HG02678 (cell line): ENCODE data around the gene NDUFAF7.
"Not testable (repeated sequence)": the region's sequence is repeated elsewhere in the genome, so short reads cannot be mapped to it uniquely, and the experiment has no call there.

Experiments used
- ATAC-seq: cut with Tn5 transposase; IDR thresholded peaks from one replicate; pipeline ENCODE4 v1.9.1; 2021; ENCODE audit warnings: mild to moderate bottlenecking, moderate library complexity; ENCODE audit not compliant: unreplicated experiment

Gene NDUFAF7

DNA sequence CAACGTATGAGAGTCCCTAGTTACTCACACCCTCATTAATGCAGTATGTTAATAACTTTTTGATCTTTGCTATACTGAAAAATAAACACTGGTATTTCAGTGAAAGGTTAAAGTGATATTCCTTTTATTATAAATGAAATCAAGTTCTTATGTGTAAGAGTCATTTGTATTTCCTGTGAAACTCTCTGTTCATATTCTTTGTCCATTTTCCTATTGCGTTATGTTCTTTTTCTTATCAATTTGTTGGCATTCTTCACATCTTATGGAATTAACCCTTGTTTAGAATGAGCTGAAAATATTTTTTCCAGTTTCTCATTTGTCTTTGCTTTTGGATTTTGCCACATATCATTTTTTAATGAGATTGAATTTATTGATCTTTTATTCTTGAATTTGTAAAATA is 44.8 kb downstream of the NDUFAF7 start:
- ATAC-seq, result no peak

DNA sequence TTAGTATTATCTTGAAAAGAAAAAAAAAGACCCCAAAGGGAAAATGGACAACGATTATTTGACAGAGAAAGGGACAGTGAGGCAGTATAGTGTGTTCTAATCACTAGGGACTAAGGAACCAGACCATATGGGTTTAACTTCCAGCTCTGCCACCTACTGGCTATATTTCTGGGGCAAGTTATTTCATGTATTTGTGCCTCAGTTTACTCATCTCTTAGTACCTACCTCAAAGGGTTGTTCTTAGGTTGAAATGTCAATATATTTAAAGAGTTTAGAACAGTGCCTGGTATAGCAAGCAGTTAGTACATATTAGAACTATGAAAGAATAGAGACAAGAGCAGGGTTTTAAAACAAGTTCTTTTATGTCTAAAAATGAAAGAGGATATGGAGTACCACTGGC is 50.5 kb downstream of the NDUFAF7 start:
- ATAC-seq, result no peak

DNA sequence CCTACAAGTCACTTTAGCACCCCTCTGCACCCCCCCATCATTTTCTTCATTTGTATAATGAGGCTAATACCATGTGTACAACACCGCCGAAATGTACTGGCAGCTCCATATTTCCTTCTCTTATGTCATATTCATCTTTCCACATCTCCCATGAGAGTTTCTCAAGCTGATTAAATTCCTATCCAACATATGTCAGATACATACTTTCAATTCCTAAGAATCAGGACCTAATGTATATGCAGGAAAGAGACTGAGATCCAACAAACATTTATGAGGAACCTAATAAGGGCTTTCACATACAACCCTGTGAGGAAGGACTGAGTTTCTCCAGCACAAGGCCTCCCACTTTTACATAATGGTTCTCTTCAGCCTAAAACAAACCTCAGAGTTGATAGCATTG is 51.3 kb downstream of the NDUFAF7 start:
- ATAC-seq, result no peak

DNA sequence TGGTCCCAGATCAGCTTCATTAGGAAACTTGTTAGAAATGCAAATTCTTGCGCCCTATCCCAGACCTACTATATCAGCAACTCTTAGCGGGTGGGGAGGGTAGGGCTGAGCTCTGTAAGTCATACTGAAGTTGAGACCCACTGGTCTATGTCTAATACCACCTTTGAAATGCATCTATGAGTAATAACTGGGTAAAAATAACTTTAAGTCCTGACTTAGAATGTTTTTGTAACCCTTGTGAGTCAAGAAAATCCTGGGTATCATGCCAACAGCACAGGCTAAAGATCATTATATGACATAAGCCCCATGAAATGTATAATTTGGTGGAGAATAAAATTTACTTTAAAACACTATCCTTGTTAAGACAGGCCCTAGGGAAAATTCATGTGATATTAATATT is 51.7 kb downstream of the NDUFAF7 start:
- no peak for ATAC-seq

DNA sequence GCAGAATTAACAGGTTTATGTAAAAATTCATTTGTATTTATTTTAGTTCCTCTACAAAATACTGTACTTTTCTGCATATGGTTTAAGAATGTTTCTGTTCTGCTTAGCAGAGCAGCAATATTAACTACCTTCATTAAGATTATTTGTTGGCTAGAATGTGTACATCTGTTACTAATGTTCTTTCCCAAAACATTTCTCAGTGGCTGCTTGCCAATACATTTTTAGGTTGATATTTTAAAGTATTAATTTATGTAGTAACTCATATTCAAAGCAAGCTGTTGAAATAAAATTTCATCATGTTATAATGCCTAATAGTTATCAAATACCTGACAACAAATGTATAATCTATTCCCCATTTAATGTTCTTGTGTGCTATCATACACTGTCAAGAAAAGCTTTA is 52.9 kb downstream of the NDUFAF7 start:
- ATAC-seq, result no peak

DNA sequence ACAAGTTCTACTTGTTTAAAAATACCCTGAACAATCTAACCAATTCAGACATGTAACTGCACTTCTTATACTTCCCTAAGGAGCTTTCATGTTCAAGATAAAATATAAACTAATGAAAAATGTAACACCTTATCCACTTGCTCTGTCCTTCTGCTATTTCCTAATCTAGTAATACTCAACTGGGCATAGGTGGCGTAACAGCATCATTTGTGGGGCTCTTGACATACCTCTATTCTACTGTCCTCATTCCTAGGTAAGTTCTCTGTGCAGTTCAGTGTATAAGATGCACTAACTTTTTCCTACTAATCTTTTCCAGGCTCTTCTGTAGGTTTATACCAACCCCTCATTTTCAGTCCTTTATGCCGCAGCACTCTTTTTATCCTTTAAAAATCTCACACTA is 56.5 kb downstream of the NDUFAF7 start:
- ATAC-seq, result no peak

DNA sequence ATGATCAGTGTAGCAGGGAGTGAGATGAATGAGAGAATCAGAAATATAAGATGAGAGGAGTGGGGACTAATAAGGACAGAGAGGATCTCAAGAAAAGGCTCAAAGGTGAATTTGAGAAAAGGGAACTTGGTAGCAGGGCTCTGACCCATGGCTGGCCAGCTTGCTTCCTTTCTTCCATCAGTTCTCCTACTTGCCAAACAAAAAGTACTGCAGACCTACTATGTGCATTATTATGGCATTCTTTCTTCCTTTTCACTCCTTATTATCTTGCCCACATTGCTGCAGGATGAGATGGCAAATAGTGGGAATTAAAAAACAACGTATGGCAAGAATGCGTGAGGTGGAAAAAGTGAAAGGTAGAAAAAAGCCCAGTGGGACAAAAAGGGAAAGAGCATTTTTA is 60.2 kb downstream of the NDUFAF7 start:
- ATAC-seq, result no peak

DNA sequence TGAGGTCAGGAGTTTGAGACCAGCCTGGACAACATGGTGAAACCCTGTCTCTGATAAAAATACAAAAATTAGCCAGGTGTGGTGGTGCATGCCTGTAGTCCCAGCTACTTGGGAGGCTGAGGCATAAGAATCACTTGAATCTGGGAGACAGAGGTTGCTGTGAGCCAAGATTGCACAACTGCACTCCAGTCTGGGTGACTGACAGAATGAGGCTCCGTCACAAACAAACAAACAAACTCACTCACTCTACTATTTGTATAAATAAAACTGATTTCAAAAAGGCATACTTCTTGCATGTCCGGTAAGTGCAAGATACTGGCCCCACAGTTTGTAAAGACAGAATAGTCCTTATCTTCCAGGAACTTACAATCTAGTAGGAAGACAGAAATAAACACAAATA is 63.4 kb downstream of the NDUFAF7 start:
- not testable (repeated sequence) for ATAC-seq

DNA sequence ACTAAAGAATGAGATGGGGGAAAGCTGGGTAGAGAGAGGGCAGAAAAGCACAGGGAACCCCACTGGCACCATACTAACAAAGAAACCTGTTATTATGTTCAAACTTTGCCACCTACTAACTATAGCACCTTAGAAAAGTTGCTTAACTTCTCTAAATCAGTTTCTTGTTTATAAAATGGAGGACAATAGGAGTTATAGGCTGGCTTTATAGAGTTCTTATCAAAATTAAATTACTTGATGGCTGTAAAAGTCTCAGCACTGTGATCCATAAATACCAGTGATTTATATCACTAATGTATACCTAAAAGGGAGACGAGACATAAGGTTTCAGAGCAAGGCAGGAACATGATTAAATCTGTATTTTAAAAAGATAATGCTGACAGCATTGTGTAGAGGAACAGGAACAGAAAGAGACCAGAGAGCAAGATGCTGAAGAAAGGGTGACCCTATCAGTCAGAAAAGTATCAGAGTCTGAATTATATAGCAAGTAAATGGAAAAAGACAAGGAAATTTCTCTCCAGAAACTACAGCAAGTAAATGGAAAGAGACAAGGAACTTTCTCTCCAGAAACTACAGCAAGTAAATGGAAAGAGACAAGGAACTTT is 64.1 kb downstream of the NDUFAF7 start:
- no peak for ATAC-seq

DNA sequence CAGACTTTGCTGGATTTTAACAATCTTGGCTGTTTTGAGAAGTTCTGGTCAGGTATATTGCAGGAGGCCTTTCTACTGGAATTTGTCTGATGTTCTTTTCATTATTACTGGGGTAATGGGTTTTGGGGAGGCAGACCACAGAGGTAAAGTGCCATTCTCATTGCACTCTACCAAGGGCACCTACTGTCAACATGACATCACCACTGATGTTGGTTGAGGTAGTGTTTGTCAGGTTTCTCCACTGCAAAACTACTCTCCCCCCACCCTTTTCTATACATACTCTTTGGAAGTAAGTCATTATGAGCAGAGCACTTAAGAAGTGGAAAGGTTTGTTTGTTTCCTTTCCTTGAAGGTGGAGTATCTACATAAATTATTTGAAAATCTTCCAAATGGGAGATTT is 66.2 kb downstream of the NDUFAF7 start:
- ATAC-seq, result no peak
